Measurements from ENCODE around the gene CRYZ. TPM values are rescaled to one million over a fixed set of nuclear protein-coding genes. Genes with fewer than 3 reads are reported as not detected.

Gene CRYZ
- polyA plus RNA-seq, 1 of the 3 experiments (the other 2 are of a cell fraction), result 57.2 TPM

- DNase-seq, result no peak
- WGBS (ENCODE audit: low lambda C conversion rate), result 44% methylated on average over 1 of the region's 1 CpG
Measured at GRCh38 chr1:74772945-74773344, 40.1 kb upstream of the CRYZ start.

More at GRCh38 chr1:74772945-74773344, 40.1 kb upstream of the CRYZ start:
- Histone ChIP-seq H3K36me3 (replicated peaks in 1 of 2; ENCODE audit: control insufficient read depth in 1 of 2, insufficient read depth in 2 of 2, low read length in 1 of 2) (no peaks in the 10 kb centered on the region), H3F3A (replicated peaks; ENCODE audit: insufficient read depth) (no peaks in the 10 kb centered on the region), H3K4me1 (ENCODE audit: control insufficient read depth in 1 of 2, insufficient read depth in 2 of 2, low read depth in 1 of 2, low read length in 1 of 2) (no peaks in the 10 kb centered on the region; a peak in 1 of 4 replicates), H4K20me1 (ENCODE audit: insufficient read depth) (no peaks in the 10 kb centered on the region), H3K9me2 (no peaks in the 10 kb centered on the region), H3K27ac (ENCODE audit: low read depth in 2 of 2, low read length in 1 of 2) (no peak overlapping the region), H3K9ac (no peak overlapping the region), H3K27me3 (ENCODE audit: insufficient read depth) (0 out of 2 replicates have a peak, but pooled peaks cover 5% of the 10 kb centered on the region), H2AFZ (ENCODE audit: low read depth) (no peak overlapping the region), H3K4me3 (ENCODE audit: low read depth in 2 of 2, low read length in 1 of 2) (no peak overlapping the region), H3K9me3 (no peaks in the 10 kb centered on the region), H3K79me2 (ENCODE audit: insufficient read depth) (no peaks in the 10 kb centered on the region), H3K4me2 (no peak overlapping the region)
- no peak for TF ChIP-seq SIN3A (IDR thresholded peaks at IDR 0.05; ENCODE audit: borderline replicate concordance, low read depth, low read length)
- TF ChIP-seq, protein P1, sequence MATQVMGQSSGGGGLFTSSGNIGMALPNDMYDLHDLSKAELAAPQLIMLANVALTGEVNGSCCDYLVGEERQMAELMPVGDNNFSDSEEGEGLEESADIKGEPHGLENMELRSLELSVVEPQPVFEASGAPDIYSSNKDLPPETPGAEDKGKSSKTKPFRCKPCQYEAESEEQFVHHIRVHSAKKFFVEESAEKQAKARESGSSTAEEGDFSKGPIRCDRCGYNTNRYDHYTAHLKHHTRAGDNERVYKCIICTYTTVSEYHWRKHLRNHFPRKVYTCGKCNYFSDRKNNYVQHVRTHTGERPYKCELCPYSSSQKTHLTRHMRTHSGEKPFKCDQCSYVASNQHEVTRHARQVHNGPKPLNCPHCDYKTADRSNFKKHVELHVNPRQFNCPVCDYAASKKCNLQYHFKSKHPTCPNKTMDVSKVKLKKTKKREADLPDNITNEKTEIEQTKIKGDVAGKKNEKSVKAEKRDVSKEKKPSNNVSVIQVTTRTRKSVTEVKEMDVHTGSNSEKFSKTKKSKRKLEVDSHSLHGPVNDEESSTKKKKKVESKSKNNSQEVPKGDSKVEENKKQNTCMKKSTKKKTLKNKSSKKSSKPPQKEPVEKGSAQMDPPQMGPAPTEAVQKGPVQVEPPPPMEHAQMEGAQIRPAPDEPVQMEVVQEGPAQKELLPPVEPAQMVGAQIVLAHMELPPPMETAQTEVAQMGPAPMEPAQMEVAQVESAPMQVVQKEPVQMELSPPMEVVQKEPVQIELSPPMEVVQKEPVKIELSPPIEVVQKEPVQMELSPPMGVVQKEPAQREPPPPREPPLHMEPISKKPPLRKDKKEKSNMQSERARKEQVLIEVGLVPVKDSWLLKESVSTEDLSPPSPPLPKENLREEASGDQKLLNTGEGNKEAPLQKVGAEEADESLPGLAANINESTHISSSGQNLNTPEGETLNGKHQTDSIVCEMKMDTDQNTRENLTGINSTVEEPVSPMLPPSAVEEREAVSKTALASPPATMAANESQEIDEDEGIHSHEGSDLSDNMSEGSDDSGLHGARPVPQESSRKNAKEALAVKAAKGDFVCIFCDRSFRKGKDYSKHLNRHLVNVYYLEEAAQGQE (IDR thresholded peaks at IDR 0.05; ENCODE audit: low read depth, low read length), result no peak
- TF ChIP-seq, protein P2, sequence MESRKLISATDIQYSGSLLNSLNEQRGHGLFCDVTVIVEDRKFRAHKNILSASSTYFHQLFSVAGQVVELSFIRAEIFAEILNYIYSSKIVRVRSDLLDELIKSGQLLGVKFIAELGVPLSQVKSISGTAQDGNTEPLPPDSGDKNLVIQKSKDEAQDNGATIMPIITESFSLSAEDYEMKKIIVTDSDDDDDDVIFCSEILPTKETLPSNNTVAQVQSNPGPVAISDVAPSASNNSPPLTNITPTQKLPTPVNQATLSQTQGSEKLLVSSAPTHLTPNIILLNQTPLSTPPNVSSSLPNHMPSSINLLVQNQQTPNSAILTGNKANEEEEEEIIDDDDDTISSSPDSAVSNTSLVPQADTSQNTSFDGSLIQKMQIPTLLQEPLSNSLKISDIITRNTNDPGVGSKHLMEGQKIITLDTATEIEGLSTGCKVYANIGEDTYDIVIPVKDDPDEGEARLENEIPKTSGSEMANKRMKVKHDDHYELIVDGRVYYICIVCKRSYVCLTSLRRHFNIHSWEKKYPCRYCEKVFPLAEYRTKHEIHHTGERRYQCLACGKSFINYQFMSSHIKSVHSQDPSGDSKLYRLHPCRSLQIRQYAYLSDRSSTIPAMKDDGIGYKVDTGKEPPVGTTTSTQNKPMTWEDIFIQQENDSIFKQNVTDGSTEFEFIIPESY (IDR thresholded peaks at IDR 0.05; ENCODE audit: borderline replicate concordance, low read depth), result no peak
- TF ChIP-seq, protein P3, sequence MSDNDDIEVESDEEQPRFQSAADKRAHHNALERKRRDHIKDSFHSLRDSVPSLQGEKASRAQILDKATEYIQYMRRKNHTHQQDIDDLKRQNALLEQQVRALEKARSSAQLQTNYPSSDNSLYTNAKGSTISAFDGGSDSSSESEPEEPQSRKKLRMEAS (IDR thresholded peaks at IDR 0.05; ENCODE audit: low read depth), result no peak
- TF ChIP-seq MXI1 (IDR thresholded peaks at IDR 0.05; ENCODE audit: low read depth, low read length), result no peak
- TF ChIP-seq PBX3 (IDR thresholded peaks at IDR 0.05), result no peak
- TF ChIP-seq TAF1 (IDR thresholded peaks at IDR 0.05; ENCODE audit: borderline replicate concordance, low read depth, low read length), result no peak
- TF ChIP-seq MEF2A (IDR thresholded peaks at IDR 0.05; ENCODE audit: borderline replicate concordance, low read depth), result no peak
- TF ChIP-seq RAD21 (IDR thresholded peaks at IDR 0.05; ENCODE audit: low read length), result no peak
- TF ChIP-seq RFX5 (IDR thresholded peaks at IDR 0.05; ENCODE audit: low read length), result no peak
- no peak for TF ChIP-seq YY1 (IDR thresholded peaks at IDR 0.05; ENCODE audit: low read depth)
- TF ChIP-seq RCOR1 (IDR thresholded peaks at IDR 0.05; ENCODE audit: low read length), result no peak
- TF ChIP-seq CHD2 (IDR thresholded peaks at IDR 0.05; ENCODE audit: low read length, partially characterized antibody), result no peak
- TF ChIP-seq FOXJ3 (CRISPR knock-in tag; IDR thresholded peaks at IDR 0.05), result no peak
- no peak for TF ChIP-seq NRF1 (IDR thresholded peaks at IDR 0.05; ENCODE audit: low read depth, low read length)
- TF ChIP-seq RXRA (IDR thresholded peaks at IDR 0.05; ENCODE audit: borderline replicate concordance, low read depth), result no peak
- TF ChIP-seq, protein P4, sequence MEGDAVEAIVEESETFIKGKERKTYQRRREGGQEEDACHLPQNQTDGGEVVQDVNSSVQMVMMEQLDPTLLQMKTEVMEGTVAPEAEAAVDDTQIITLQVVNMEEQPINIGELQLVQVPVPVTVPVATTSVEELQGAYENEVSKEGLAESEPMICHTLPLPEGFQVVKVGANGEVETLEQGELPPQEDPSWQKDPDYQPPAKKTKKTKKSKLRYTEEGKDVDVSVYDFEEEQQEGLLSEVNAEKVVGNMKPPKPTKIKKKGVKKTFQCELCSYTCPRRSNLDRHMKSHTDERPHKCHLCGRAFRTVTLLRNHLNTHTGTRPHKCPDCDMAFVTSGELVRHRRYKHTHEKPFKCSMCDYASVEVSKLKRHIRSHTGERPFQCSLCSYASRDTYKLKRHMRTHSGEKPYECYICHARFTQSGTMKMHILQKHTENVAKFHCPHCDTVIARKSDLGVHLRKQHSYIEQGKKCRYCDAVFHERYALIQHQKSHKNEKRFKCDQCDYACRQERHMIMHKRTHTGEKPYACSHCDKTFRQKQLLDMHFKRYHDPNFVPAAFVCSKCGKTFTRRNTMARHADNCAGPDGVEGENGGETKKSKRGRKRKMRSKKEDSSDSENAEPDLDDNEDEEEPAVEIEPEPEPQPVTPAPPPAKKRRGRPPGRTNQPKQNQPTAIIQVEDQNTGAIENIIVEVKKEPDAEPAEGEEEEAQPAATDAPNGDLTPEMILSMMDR (IDR thresholded peaks at IDR 0.05), result no peak
- no peak for TF ChIP-seq GATA2 (CRISPR knock-in tag; IDR thresholded peaks at IDR 0.05)
- POLR2A ChIA-PET, result no interaction called here
- CTCF ChIA-PET, result interaction anchor here (1.6 to 3.5 kb wide), 3 partner anchors 15 to 430 kb away, joined by 3 to 79 read pairs (median 12); no protein-coding TSS in a partner anchor
